Neural cell (in vitro differentiated cells): ENCODE measurements around the gene ZNF556. TPM values are rescaled to one million over a fixed set of nuclear protein-coding genes. Genes with fewer than 3 reads are reported as not detected.
A peak's percentile ranks its signal among the peaks of the same experiment; 100 is the strongest.
"Not testable (repeated sequence)": the region's sequence is repeated elsewhere in the genome, so short reads cannot be mapped to it uniquely, and the experiment has no call there.

Experiments
- H2AFZ ChIP-seq: fragments of 200-600, 300-800 bp; sonication (generic), shearing (Covaris generic); 2 replicates; pipeline ENCODE4 v1.6.0; 2014; ENCODE audit warnings: low read depth, mild to moderate bottlenecking, antibody characterized with exemption, low read length, moderate library complexity
- H3F3A ChIP-seq: fragments of 200-600 bp; shearing (Covaris generic); 2 replicates; pipeline ENCODE4 v1.6.1; 2016; ENCODE audit warnings: mild to moderate bottlenecking, moderate library complexity, mixed read lengths, antibody characterized with exemption, low read length; ENCODE audit not compliant: insufficient read depth, poor library complexity, severe bottlenecking
- H3K27ac ChIP-seq: fragments of 200-600, 300-800 bp; sonication (generic), shearing (Covaris generic); 2 replicates; pipeline ENCODE4 v1.5.1; 2014; ENCODE audit warnings: mild to moderate bottlenecking, low read length, moderate library complexity
- H3K27me3 ChIP-seq: fragments of 300-800, 200-600 bp; sonication (generic), shearing (Covaris generic); 2 replicates; pipeline ENCODE4 v1.6.0; 2014; ENCODE audit warnings: mild to moderate bottlenecking, low read depth, low read length, moderate library complexity; ENCODE audit not compliant: insufficient read depth
- H3K36me3 ChIP-seq: fragments of 300-800, 200-600 bp; sonication (generic), shearing (Covaris generic); 2 replicates; pipeline ENCODE4 v1.5.1; 2014; ENCODE audit warnings: mild to moderate bottlenecking, antibody characterized with exemption, low read length, moderate library complexity; ENCODE audit not compliant: insufficient read depth
- H3K4me2 ChIP-seq: fragments of 300-800, 200-600 bp; sonication (generic), shearing (Covaris generic); 2 replicates; pipeline ENCODE4 v1.6.0; 2014; ENCODE audit warnings: mild to moderate bottlenecking, low read length
- H3K4me3 ChIP-seq: fragments of 300-800, 200-600 bp; sonication (generic), shearing (Covaris generic); 2 replicates; pipeline ENCODE4 v1.5.1; 2014; ENCODE audit warnings: mild to moderate bottlenecking, low read length, moderate library complexity
- H3K79me2 ChIP-seq: fragments of 200-600 bp; shearing (Covaris generic); replicated peaks from 2 replicates; pipeline ENCODE4 v1.6.0; 2014; ENCODE audit warnings: mild to moderate bottlenecking, low read length, moderate library complexity; ENCODE audit not compliant: insufficient read depth
- H3K9ac ChIP-seq: fragments of 300-800, 200-600 bp; sonication (generic), shearing (Covaris generic); 2 replicates; pipeline ENCODE4 v1.6.1; 2016; ENCODE audit warnings: mild to moderate bottlenecking, low read length, mixed read lengths
- H3K9me2 ChIP-seq: fragments of 200-600 bp; shearing (Covaris generic); 2 replicates; pipeline ENCODE4 v1.6.1; 2016; ENCODE audit warnings: mild to moderate bottlenecking, low read length, mixed read lengths; ENCODE audit not compliant: insufficient read depth
- H3K9me3 ChIP-seq: fragments of 200-600, 300-800 bp; sonication (generic), shearing (Covaris generic); 2 replicates; pipeline ENCODE4 v1.6.1; 2016; ENCODE audit warnings: mild to moderate bottlenecking, mixed run types, low read length, moderate library complexity, mixed read lengths
- H4K20me1 ChIP-seq: fragments of 200-600 bp; shearing (Covaris generic); 2 replicates; pipeline ENCODE4 v1.6.1; 2016; ENCODE audit warnings: mild to moderate bottlenecking, mixed run types; ENCODE audit not compliant: insufficient read depth
- EP300 ChIP-seq: fragments of 450-650 bp; conservative IDR thresholded peaks from 2 replicates; pipeline ENCODE4 v1.6.1; 2014; ENCODE audit warnings: antibody characterized with exemption, mild to moderate bottlenecking, moderate library complexity; ENCODE audit not compliant: poor library complexity, severe bottlenecking
- EZH2 ChIP-seq: fragments of 200-600, 300-800 bp; shearing (Covaris generic), sonication (generic); IDR thresholded peaks from 2 replicates; pipeline ENCODE4 v1.6.1; 2014; ENCODE audit warnings: antibody characterized with exemption, low read length, borderline replicate concordance, mild to moderate bottlenecking; ENCODE audit not compliant: insufficient read depth, poor library complexity, severe bottlenecking
- MXI1 ChIP-seq: fragments of 450-650 bp; conservative IDR thresholded peaks from 2 replicates; pipeline ENCODE4 v1.6.1; 2014; ENCODE audit warnings: antibody characterized with exemption, mild to moderate bottlenecking; ENCODE audit not compliant: poor library complexity, severe bottlenecking
- POLR2AphosphoS5 ChIP-seq: IDR thresholded peaks from 2 replicates; pipeline ENCODE4 v1.6.1; 2012
- RAD21 ChIP-seq: fragments of 450-650 bp; conservative IDR thresholded peaks from 2 replicates; pipeline ENCODE4 v1.6.1; 2014; ENCODE audit warnings: antibody characterized with exemption, mild to moderate bottlenecking, moderate library complexity
- SMC3 ChIP-seq: fragments of 450-650 bp; conservative IDR thresholded peaks from 2 replicates; pipeline ENCODE4 v1.6.1; 2014; ENCODE audit warnings: antibody characterized with exemption, mild to moderate bottlenecking, moderate library complexity; ENCODE audit not compliant: poor library complexity
- TAF1 ChIP-seq: IDR thresholded peaks from 2 replicates; pipeline ENCODE4 v1.6.1; 2012; ENCODE audit warnings: low read depth
- polyA plus RNA-seq: library from polyadenylated mRNA; depleted of rRNA; stranded (reverse); fragments of >200 nt; gene quantifications from 2 replicates; pipeline ENCODE4 v1.2.3, GENCODE V29; 2014
- TF ChIP-seq, protein P1 (sequence below): IDR thresholded peaks from 2 replicates; pipeline ENCODE4 v1.6.1; 2012; ENCODE audit warnings: borderline replicate concordance
- TF ChIP-seq, protein P2 (sequence below): fragments of 450-650 bp; IDR thresholded peaks from 2 replicates; pipeline ENCODE4 v1.5.1; 2014; ENCODE audit warnings: antibody characterized with exemption, mild to moderate bottlenecking, moderate library complexity; ENCODE audit not compliant: poor library complexity, severe bottlenecking

ZNF556 gene
- polyA plus RNA-seq, 1 donor from 2014 or later: 0.28 TPM

DNA sequence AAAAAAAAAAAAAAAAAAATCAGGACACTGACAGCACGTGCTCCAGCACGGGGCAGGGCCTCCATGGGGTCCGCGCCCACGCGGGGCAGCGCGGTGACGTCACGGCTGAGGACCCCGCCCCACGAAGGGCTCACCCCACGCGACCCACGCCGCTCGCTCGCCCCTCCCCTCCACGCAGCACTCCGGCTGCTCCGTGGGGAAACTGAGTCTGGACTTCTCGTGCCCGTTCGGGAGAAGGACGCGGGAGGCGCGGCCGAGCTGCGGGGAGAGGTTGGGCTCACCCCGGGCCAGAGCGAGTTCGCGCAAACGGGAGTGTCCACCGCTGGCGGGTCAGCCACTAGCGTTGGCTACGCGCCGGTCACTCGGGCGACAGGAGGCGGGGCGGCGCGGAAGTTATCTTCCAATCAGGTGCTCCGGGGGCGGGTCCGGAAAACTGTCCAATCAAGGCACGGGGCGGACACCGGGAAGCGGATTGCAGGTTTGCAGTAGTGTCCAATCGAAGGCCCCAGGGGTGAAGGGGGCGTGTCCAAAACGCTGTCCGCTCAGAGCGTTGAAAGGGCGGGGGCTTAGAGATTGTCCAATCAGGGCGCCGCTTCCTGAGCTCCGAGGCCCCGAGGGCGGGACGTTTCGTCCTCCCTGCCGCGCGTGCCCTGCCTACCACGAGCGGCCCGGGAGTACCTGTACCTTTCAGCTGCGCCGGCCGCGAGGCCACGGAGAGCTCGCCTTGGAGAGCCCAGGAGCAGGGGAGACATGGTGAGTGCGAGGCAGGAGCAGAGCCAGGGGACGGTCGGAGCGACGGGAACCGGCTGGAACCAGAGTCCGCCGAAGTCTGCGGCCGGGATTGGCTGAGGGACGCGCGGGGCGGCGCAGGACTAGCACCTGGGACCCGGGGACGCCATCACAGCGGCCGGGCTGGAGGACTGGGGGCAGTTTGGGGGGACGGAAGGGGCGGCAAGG is 33.4 kb downstream of the ZNF556 start, which contains the start of gene ZNF57:
Gene ZNF57, plus strand, starts transcription at position 633 of the 957 bp plus-strand sequence. Its CDS starts 118 bp downstream, at position 751.
- peak within 1 kb of the TSS; percentile 24 for H3K27ac ChIP-seq
- H3K4me3 ChIP-seq: peak within 1 kb of the TSS; percentile 81
- H3K4me2 ChIP-seq: peak within 1 kb of the TSS; percentile 28
- H3K9ac ChIP-seq: peak within 1 kb of the TSS; percentile 66
- H3K9me3 ChIP-seq: no peaks in the 10 kb centered on the region
- no peaks in the 10 kb centered on the region for H3F3A ChIP-seq
- H3K9me2 ChIP-seq: no peaks in the 10 kb centered on the region
- no peaks in the 10 kb centered on the region for H4K20me1 ChIP-seq
- peak within 1 kb of the TSS; percentile 93 for H2AFZ ChIP-seq
- H3K79me2 ChIP-seq: no peaks in the 10 kb centered on the region
- H3K27me3 ChIP-seq: no peaks in the 10 kb centered on the region
- no peaks in the 10 kb centered on the region for H3K36me3 ChIP-seq
- TF ChIP-seq EP300 (no peak), TAF1 (no peak), MXI1 (peak; percentile 76), RAD21 (no peak), SMC3 (no peak), POLR2AphosphoS5 (peak; percentile 47)
- TF ChIP-seq, protein P1, sequence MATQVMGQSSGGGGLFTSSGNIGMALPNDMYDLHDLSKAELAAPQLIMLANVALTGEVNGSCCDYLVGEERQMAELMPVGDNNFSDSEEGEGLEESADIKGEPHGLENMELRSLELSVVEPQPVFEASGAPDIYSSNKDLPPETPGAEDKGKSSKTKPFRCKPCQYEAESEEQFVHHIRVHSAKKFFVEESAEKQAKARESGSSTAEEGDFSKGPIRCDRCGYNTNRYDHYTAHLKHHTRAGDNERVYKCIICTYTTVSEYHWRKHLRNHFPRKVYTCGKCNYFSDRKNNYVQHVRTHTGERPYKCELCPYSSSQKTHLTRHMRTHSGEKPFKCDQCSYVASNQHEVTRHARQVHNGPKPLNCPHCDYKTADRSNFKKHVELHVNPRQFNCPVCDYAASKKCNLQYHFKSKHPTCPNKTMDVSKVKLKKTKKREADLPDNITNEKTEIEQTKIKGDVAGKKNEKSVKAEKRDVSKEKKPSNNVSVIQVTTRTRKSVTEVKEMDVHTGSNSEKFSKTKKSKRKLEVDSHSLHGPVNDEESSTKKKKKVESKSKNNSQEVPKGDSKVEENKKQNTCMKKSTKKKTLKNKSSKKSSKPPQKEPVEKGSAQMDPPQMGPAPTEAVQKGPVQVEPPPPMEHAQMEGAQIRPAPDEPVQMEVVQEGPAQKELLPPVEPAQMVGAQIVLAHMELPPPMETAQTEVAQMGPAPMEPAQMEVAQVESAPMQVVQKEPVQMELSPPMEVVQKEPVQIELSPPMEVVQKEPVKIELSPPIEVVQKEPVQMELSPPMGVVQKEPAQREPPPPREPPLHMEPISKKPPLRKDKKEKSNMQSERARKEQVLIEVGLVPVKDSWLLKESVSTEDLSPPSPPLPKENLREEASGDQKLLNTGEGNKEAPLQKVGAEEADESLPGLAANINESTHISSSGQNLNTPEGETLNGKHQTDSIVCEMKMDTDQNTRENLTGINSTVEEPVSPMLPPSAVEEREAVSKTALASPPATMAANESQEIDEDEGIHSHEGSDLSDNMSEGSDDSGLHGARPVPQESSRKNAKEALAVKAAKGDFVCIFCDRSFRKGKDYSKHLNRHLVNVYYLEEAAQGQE: peak; percentile 16
- TF ChIP-seq, protein P2, sequence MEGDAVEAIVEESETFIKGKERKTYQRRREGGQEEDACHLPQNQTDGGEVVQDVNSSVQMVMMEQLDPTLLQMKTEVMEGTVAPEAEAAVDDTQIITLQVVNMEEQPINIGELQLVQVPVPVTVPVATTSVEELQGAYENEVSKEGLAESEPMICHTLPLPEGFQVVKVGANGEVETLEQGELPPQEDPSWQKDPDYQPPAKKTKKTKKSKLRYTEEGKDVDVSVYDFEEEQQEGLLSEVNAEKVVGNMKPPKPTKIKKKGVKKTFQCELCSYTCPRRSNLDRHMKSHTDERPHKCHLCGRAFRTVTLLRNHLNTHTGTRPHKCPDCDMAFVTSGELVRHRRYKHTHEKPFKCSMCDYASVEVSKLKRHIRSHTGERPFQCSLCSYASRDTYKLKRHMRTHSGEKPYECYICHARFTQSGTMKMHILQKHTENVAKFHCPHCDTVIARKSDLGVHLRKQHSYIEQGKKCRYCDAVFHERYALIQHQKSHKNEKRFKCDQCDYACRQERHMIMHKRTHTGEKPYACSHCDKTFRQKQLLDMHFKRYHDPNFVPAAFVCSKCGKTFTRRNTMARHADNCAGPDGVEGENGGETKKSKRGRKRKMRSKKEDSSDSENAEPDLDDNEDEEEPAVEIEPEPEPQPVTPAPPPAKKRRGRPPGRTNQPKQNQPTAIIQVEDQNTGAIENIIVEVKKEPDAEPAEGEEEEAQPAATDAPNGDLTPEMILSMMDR: peak; percentile 19

DNA sequence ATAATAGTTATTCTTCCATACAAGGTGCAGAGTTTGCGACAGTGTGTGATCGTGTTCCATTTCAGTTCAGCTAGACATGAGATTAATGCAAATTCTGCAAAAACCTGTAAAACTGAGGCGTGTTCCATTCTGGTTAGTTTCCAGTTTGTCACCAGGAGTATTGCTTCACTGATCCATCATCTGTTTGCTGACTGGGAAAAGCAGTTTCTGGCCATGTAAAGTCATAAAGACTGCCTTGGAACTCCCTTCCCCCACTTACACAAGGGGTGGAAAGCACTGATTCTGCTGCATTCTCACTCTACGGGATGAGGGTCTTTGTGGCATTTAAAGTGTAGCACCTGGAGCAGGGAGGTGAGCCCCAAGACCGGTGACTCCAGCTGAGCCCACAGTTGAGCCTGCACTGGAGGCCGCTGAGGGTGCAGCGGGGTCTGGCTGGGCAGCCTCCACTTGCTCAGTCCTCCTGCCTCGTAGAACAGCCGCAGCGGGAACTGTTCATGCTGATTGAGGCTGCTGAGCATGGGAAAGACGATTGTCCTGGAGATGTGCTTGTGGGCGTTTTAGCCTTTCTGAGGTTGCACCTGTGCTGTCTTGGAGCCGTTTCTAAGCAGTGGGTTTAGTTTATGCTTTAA is 35.6 kb downstream of the ZNF556 start:
- H3K9me2 ChIP-seq: no peaks in the 10 kb centered on the region
- H3K79me2 ChIP-seq: no peaks in the 10 kb centered on the region
- H3K4me3 ChIP-seq: no peak overlapping the region
- no peaks in the 10 kb centered on the region for H3F3A ChIP-seq
- no peaks in the 10 kb centered on the region for H3K27me3 ChIP-seq
- H3K4me2 ChIP-seq: no peak overlapping the region
- H3K9me3 ChIP-seq: no peaks in the 10 kb centered on the region
- no peaks in the 10 kb centered on the region for H3K36me3 ChIP-seq
- H2AFZ ChIP-seq: no peak overlapping the region
- no peaks in the 10 kb centered on the region for H4K20me1 ChIP-seq
- no peak overlapping the region for H3K9ac ChIP-seq
- TF ChIP-seq SMC3 (no peak), TAF1 (no peak), MXI1 (no peak), RAD21 (no peak), EZH2 (no peak), POLR2AphosphoS5 (no peak), EP300 (no peak)
- TF ChIP-seq, protein P1: no peak
- TF ChIP-seq, protein P2: no peak
- no peak overlapping the region for H3K27ac ChIP-seq

DNA sequence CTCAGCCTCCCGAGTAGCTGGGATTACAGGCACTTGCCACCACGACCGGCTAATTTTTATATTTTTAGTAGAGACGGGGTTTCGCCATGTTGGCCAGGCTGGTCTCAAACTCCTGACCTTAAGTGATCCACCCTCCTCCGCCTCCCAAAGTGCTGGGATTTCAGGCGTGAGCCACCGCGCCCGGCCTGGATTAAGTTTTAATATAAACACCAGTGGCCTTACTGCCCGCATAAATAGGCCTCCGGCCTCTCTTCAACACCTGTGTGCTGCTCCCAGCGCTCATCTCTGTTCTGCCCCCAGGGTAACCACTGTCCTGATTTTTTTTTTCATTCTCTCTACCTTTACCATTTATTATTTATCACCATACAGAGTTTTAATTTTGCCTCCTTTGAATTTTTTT is 36.2 kb downstream of the ZNF556 start:
- not testable (repeated sequence) for H2AFZ ChIP-seq, H3K27me3 ChIP-seq, H3K9me2 ChIP-seq, H3K36me3 ChIP-seq, H3K9me3 ChIP-seq, H4K20me1 ChIP-seq, H3F3A ChIP-seq, H3K4me2 ChIP-seq, H3K79me2 ChIP-seq, H3K9ac ChIP-seq, H3K4me3 ChIP-seq, H3K27ac ChIP-seq
